ENCODE data around the gene AAMDC.

- TF ChIP-seq TAF1 (IDR thresholded peaks at IDR 0.05; ENCODE audit: low read depth) (no peak), EP300 (IDR thresholded peaks at IDR 0.05; ENCODE audit: borderline replicate concordance) (no peak), YY1 (IDR thresholded peaks at IDR 0.05; ENCODE audit: low read depth) (no peak), RAD21 (IDR thresholded peaks at IDR 0.05; ENCODE audit: low read depth) (no peak), CREB1 (IDR thresholded peaks at IDR 0.05; ENCODE audit: low read depth) (no peak), TCF12 (IDR thresholded peaks at IDR 0.05; ENCODE audit: low read depth) (no peak), CEBPB (IDR thresholded peaks at IDR 0.05) (no peak), USF1 (IDR thresholded peaks at IDR 0.05) (no peak), EGR1 (IDR thresholded peaks at IDR 0.05) (no peak), FOXM1 (IDR thresholded peaks at IDR 0.05; ENCODE audit: borderline replicate concordance, low read depth) (no peak)
- TF ChIP-seq, protein P1, sequence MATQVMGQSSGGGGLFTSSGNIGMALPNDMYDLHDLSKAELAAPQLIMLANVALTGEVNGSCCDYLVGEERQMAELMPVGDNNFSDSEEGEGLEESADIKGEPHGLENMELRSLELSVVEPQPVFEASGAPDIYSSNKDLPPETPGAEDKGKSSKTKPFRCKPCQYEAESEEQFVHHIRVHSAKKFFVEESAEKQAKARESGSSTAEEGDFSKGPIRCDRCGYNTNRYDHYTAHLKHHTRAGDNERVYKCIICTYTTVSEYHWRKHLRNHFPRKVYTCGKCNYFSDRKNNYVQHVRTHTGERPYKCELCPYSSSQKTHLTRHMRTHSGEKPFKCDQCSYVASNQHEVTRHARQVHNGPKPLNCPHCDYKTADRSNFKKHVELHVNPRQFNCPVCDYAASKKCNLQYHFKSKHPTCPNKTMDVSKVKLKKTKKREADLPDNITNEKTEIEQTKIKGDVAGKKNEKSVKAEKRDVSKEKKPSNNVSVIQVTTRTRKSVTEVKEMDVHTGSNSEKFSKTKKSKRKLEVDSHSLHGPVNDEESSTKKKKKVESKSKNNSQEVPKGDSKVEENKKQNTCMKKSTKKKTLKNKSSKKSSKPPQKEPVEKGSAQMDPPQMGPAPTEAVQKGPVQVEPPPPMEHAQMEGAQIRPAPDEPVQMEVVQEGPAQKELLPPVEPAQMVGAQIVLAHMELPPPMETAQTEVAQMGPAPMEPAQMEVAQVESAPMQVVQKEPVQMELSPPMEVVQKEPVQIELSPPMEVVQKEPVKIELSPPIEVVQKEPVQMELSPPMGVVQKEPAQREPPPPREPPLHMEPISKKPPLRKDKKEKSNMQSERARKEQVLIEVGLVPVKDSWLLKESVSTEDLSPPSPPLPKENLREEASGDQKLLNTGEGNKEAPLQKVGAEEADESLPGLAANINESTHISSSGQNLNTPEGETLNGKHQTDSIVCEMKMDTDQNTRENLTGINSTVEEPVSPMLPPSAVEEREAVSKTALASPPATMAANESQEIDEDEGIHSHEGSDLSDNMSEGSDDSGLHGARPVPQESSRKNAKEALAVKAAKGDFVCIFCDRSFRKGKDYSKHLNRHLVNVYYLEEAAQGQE (IDR thresholded peaks at IDR 0.05; ENCODE audit: low read depth) = no peak
- TF ChIP-seq, protein P2, sequence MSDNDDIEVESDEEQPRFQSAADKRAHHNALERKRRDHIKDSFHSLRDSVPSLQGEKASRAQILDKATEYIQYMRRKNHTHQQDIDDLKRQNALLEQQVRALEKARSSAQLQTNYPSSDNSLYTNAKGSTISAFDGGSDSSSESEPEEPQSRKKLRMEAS (IDR thresholded peaks at IDR 0.05) = no peak
These were observed 47.8 kb downstream of the AAMDC start for GRCh38 chr11:77868744-77869143.
